ENCODE data around the gene NAA30. TPM values are rescaled to one million over a fixed set of nuclear protein-coding genes. Genes with fewer than 3 reads are reported as not detected.

NAA30 gene
- total and polyA plus RNA-seq, 9 of the 15 experiments (the other 6 are each of a cell fraction or from before 2014, with no cell fraction given) = 2.2 to 8.0 (median 6.9) TPM

- TF ChIP-seq TAF1 (IDR thresholded peaks at IDR 0.05; ENCODE audit: control insufficient read depth, extremely low read depth, insufficient read depth, low read length, severe bottlenecking) (peak; percentile 67), SPI1 (IDR thresholded peaks at IDR 0.05; ENCODE audit: borderline replicate concordance, low read depth, low read length) (0 out of 2 replicates have a peak, but pooled peaks have one; percentile 44), RBFOX2 (IDR thresholded peaks at IDR 0.05; ENCODE audit: low read depth, low read length) (peak; percentile 76), MNT (conservative IDR thresholded peaks at IDR 0.05) (peak; percentile 64 to 77), ZNF444 (CRISPR knock-in tag; IDR thresholded peaks at IDR 0.05) (no peak), BMI1 (IDR thresholded peaks at IDR 0.05; ENCODE audit: low read length) (no peak), TCFL5 (CRISPR knock-in tag; conservative IDR thresholded peaks at IDR 0.05) (no peak), CREB1 (IDR thresholded peaks at IDR 0.05) (no peak; the same call in 1 of the 2 replicates), CREB1 (CRISPR knock-in tag; IDR thresholded peaks at IDR 0.05) (peak; percentile 12; the same call in 1 of the 2 replicates), LCOR (CRISPR knock-in tag; IDR thresholded peaks at IDR 0.05) (no peak), ASH1L (IDR thresholded peaks at IDR 0.05; ENCODE audit: borderline replicate concordance, low read depth, partially characterized antibody) (no peak), MAX (CRISPR knock-in tag; IDR thresholded peaks at IDR 0.05) (peak; percentile 90), ZNF589 (CRISPR knock-in tag; IDR thresholded peaks at IDR 0.05; ENCODE audit: low read depth) (no peak), NR4A1 (CRISPR knock-in tag; IDR thresholded peaks at IDR 0.05) (no peak), NR4A1 (tag; IDR thresholded peaks at IDR 0.05) (no peak), ZNF311 (CRISPR knock-in tag; IDR thresholded peaks at IDR 0.05) (no peak), ZNF408 (CRISPR knock-in tag; IDR thresholded peaks at IDR 0.05; ENCODE audit: low read depth) (no peak), ZBED1 (IDR thresholded peaks at IDR 0.05) (no peak)
- TF ChIP-seq, protein P1, sequence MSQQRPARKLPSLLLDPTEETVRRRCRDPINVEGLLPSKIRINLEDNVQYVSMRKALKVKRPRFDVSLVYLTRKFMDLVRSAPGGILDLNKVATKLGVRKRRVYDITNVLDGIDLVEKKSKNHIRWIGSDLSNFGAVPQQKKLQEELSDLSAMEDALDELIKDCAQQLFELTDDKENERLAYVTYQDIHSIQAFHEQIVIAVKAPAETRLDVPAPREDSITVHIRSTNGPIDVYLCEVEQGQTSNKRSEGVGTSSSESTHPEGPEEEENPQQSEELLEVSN (IDR thresholded peaks at IDR 0.05; ENCODE audit: borderline replicate concordance in 1 of 2, extremely low read depth in 1 of 2, insufficient read depth in 1 of 2, insufficient read length in 1 of 2, low read depth in 1 of 2, low read length in 1 of 2, poor library complexity in 1 of 2, severe bottlenecking in 1 of 2) = peak; percentile 29 to 39
- TF ChIP-seq, protein P2, sequence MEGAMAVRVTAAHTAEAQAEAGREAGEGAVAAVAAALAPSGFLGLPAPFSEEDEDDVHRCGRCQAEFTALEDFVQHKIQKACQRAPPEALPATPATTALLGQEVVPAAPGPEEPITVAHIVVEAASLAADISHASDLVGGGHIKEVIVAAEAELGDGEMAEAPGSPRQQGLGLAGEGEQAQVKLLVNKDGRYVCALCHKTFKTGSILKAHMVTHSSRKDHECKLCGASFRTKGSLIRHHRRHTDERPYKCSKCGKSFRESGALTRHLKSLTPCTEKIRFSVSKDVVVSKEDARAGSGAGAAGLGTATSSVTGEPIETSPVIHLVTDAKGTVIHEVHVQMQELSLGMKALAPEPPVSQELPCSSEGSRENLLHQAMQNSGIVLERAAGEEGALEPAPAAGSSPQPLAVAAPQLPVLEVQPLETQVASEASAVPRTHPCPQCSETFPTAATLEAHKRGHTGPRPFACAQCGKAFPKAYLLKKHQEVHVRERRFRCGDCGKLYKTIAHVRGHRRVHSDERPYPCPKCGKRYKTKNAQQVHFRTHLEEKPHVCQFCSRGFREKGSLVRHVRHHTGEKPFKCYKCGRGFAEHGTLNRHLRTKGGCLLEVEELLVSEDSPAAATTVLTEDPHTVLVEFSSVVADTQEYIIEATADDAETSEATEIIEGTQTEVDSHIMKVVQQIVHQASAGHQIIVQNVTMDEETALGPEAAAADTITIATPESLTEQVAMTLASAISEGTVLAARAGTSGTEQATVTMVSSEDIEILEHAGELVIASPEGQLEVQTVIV (CRISPR knock-in tag; IDR thresholded peaks at IDR 0.05; ENCODE audit: borderline replicate concordance) = peak; percentile 96
- TF ChIP-seq, protein P3, sequence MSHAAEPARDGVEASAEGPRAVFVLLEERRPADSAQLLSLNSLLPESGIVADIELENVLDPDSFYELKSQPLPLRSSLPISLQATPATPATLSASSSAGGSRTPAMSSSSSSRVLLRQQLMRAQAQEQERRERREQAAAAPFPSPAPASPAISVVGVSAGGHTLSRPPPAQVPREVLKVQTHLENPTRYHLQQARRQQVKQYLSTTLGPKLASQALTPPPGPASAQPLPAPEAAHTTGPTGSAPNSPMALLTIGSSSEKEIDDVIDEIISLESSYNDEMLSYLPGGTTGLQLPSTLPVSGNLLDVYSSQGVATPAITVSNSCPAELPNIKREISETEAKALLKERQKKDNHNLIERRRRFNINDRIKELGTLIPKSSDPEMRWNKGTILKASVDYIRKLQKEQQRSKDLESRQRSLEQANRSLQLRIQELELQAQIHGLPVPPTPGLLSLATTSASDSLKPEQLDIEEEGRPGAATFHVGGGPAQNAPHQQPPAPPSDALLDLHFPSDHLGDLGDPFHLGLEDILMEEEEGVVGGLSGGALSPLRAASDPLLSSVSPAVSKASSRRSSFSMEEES (CRISPR knock-in tag; IDR thresholded peaks at IDR 0.05) = no peak
Observed at GRCh38 chr14:57390037-57390805, at the start of gene NAA30 (continued).
